Stimulated activated CD4-positive, alpha-beta T cell treated with anti-CD3 and anti-CD28 coated beads, Interleukin-12 subunit alpha, Interleukin-12 subunit beta, amount 100 ng/mL, for 4 hours (primary cell): ENCODE data around the gene C11orf24.

Experiments used
- DNase-seq: peaks from one replicate; pipeline ENCODE4 v3.0.0-alpha.2; 2020

Gene C11orf24

DNA sequence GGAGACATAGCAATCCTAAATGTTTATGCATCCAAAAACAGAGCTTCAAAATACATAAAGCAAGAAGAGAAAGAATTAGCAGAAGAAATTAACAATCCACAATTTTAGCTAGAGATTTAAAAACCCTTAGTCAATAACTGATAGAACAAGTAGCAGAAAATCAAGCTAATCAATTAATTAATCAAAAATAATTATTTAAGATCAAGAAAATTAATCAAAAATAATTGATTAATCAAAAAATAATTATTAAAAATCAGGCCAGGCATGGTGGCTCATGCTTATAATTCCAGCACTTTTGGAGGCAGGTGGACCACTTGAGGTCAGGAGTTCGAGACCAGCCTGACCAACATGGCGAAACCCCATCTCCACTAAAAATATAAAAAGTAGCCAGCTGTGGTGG lies 29.2 kb downstream of the C11orf24 start:
- no peak for DNase-seq

GRCh38 chr11:68231621-68232020 lies 40.2 kb downstream of the C11orf24 start:
- no peak for DNase-seq

GRCh38 chr11:68229601-68230000 lies 42.2 kb downstream of the C11orf24 start:
- no peak for DNase-seq

DNA sequence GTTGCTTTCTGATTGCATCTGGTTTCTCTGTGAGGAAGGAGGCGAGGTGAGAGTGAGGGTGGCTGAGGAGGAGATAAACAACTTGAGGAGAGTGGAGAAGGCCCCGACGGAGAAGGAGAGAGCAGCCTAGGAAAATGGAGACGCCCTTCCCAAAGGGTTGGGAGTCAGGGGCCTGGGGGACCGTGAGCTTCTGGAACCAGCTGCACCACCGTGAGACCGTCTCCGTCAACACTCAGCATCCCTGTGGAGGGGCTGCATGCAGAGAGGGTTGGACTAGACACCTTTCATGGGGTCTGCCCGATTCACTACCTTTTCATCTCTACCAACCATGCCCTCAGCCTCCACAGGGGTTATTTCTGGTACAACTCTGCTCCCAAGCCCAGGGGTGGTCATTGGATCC lies 45.4 kb downstream of the C11orf24 start:
- DNase-seq: no peak

GRCh38 chr11:68224606-68225005 lies 47.2 kb downstream of the C11orf24 start:
- DNase-seq: no peak

- no peak for DNase-seq
Measured at GRCh38 chr11:68223275-68223674, 48.5 kb downstream of the C11orf24 start.

DNA sequence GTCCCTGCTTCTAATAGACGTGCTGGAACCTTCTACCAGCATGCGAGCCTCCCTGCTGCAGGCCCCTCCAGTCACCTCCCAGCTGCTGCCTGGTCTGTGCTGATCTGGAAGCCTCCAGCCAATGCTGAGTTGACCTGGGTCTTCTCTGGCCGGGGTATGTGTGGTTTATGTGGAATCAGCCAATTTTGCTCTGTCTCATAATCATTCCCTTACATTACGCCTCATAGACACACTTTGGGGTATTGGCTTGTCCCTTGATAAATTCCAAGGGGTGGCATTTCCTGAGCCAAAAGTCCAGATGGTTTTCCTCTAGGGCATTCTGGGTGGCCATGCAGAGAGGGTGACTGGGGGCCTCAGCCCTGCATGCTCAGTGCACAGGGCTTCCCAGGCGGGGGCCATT lies 50.4 kb downstream of the C11orf24 start:
- DNase-seq: no peak

DNA sequence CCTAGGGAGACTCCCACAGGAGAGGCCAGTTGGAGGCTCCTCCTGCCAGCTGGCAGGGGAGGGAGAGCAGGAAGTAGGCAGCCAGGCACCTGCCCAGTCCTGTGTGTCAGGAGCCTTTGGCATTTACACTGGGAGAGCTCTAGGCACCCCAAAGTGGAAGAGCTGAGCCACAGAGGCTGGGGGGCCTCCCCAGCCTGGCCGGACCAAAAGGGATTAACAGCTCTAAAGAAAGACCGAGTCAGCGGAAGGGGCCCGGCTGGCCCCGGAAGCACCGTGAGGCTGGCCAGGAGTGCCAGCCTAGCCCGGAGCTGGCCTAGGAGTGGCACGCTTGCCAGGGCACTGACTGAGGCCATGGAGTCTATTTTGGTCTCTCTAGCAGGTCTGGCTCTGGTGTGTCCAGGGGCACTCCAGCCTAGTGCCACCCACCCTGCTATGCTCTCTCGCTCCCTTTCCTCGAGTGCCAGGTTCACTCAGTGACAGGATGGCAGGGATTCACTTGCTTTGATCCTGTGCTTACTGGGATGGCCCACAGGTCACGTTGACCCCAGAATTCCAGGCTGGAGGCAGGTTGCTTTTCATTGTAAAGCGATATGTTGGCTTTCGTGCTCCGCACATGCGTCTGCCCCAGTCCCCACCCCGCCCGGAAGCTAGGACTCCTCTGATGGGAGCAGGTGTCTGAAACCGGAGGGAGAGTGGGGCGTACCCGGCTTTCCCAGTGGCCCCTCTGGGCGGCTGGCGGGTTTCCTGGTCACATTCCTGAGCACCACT lies 55.4 kb downstream of the C11orf24 start:
- no peak for DNase-seq

DNA sequence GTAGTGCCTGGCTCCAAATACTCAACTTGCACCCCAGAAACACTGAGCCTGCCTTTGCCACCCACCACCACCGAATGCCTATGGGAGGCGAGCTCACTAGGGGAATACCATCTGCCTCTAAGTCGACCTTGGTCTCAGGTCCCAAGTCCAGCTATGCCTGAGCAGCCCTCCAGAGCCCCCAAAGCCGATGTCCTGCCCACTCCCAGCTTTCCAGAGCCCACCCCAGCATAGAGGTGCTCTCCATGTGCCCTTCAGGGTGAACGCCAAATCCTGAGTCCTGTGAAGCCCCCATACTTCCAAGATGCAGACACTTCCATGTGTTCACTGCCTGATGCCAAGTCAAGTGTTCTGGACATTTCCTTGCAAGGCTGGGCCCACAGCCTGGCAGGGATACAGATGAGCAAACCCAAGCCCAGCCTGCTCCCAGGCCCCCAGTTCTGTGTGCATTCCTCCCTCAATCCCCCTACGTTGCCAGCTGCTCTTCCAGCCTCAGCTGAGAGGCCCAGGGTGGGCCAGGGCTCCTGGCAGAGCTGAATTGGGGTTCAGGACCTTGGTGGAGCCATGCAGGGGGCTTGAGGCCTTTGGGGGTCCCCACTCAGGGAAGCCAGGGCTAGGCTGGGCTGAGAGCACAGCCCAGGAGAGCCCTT lies 56.1 kb downstream of the C11orf24 start:
- DNase-seq: no peak

DNA sequence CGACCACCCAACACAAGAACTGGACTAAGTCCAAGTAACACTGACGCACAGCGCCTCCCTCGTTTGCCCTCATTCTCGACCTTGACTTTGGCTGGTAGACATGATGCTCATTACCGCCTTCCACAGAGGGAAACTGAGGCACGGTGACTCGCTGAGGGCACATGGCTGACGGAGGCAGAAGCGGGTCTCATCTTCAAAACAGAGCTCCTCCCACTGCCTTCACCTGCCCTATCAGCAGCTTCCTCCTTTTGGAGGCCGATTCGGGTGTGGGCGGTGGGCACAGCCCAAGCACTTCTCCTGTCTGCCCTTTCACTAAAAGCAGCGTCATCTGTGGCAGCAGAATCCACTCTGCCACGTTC lies 56.7 kb downstream of the C11orf24 start:
- DNase-seq: peak; percentile 35

DNA sequence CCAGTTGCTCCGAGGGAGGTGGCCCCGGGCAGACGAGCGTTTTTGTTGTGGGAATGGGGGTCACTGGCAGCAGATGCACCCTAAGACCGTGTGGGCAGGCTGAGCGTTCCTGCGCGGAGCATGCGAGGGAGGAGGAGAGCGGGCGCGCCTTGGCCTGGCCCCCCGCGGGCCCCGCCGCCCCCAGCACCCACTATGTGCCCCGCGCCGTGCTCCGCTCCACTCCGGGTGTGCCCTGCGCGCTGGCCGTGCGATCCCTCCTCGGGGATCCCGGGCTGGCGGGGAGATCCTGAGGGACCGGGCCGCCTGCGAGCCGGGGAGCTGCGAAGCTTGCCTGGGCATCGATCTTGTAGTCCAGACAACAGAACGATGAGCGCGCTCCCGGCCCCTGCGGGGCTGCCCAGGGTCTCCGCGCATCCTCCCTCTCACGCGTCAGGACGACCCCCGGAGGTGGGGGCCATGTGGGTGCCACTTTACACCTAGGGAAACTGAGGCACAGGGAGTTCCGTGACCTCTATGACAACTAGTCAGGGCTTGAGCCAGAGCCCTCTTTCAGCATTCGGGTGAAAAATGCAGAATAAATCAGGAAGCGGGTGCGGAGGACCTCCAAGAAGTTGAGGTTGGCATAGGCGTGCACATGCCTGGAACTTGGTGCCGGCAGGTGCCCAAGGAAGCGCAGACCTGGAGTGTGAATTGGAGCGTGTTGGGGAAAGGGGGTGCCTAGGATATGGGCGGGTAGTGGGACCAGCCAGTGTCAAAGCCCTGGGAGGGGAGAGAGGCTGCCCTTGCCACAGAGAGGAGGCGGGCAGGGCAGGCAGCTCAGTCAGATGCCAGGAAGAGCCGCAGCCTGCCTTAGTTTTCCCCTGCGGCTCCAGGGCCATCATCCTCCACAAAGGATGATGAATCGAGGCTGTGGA lies 57.3 kb downstream of the C11orf24 start:
- DNase-seq: peak; percentile 36

DNA sequence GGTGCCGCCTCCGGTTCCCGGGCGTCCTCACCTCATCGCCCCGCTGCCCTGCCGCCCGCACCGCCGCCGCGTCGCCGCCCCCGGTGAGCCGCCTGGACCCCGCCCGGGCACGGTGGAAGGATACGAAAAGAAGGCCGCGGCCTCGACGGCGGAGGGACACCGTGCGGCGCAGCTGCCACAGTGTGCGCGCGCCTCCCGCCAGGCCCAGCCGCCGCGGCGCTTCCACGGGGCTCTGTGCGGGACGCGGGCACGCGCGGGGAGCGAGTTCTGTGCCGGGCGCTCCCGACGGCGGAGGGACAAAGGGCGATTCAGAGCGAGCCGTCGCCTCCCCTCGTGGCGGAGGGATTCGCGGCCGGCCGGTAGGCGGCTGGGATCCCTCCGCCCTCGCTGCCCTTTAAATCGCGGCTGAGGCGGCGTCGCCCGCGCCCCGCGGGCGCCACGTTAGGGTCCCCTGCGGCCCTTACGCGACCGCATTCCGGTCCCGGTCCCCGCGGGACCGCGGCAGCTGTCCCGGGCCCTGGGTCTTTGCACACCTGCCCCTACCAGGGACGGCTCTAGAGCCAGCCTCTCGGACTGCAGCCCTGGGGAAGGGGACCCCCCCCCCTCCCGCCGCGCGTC lies 58.1 kb downstream of the C11orf24 start:
- DNase-seq: peak; percentile 76

- DNase-seq: peak; percentile 67
Measured at GRCh38 chr11:68213135-68213515, 58.6 kb downstream of the C11orf24 start, which contains the start of gene KMT5B. TSS of gene KMT5B (minus strand) at chr11:68213296. CDS start at chr11:68190076, 23,220 bp downstream.

DNA sequence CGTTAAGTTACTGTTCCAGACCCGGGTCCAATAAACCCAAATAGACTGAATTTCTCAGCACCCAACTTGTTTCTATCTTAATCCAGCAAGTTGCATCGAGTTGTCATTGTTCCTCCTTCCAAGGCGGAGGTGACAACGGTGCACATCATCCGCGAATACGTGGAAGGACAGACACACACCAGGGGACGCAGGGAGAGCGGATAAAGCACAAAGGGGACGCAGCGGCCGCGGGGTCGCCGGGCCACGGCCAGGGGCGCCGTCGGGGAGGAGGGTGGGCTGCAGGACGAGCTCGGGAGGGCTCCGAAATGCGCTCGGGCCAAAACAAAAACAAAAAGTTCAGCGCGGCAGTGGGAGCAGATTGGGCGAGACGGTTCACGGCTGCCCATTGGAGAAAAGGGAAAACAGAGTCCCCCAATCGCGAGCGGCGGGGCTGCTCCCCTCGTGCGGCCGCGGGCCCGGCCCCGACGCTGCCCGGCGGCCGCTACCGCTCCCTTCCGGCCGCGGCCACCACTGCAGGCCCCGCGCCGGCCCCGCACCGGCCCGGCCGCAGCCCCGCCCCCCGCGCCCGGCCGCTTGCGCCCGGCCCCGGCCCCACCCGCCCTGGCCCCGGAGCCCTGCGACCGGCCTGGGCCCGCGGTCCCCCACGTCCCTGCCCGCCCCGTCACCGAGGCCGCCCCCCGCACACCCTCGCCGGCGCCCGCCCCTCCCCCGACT lies 59.2 kb downstream of the C11orf24 start:
- peak; percentile 45 for DNase-seq

GRCh38 chr11:68211546-68211945 lies 60.2 kb downstream of the C11orf24 start:
- no peak for DNase-seq
